ENCODE data around the gene CTRL. TPM values are rescaled to one million over a fixed set of nuclear protein-coding genes. Genes with fewer than 3 reads are reported as not detected.

The CTRL gene
- total and polyA plus RNA-seq, 4 donors, result 0.09 to 5.0 (median 0.30) TPM

DNA sequence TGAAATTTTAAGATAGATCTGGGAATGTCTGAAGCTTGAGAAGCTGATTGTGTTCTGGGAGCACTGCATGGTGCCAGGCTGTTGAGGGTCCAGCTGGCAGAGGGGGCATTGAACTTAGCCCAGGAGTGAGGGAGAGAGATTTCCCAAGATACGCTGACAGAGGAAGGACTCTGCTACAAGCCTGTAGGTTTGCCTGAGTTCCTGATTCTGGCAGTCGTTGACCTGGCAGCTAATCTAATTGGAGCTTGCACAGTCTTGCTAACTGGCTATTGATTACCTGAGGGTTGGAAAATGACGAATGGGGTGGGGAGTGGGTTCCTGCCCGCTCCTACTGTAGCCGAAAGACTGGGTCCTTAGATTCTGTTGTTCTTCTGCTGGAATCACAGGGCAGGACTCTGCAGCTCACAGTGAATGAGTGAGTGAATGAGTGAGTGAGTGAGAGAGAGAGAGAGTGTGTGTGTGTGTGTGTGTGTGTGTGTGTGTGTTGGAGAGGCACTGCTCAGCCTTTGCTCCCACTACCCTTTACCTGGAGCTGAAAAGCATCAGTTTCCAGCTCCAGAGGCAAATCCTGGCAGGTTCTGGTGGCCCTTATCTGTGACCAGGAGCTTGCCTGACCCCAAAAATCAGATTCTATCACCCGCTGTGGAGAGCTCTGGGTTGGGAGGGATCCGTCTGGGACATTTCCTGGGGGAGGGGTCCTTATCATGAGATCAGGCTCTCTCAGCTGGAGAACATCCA, 16.7 kb downstream of the CTRL start:
- H3K27me3 ChIP-seq (ENCODE audit: control insufficient read depth in 4 of 4, insufficient read depth in 4 of 4, low read length in 3 of 4), result no peaks in the 10 kb centered on the region
- H3K9me3 ChIP-seq (ENCODE audit: control insufficient read depth in 4 of 4, low read length in 3 of 4), result no peaks in the 10 kb centered on the region
- H3K4me3 ChIP-seq (ENCODE audit: low read depth in 1 of 3, low read length in 3 of 3), result no peak overlapping the region
- WGBS, result 43% methylated on average over 7 of the region's 7 CpGs
- no peak overlapping the region for H3K9ac ChIP-seq (ENCODE audit: low read depth in 1 of 2, low read length in 2 of 2)
- peak overlapping the region; percentile 21 to 67 for H3K27ac ChIP-seq (ENCODE audit: low read depth in 1 of 2, low read length in 2 of 2)
- peaks cover 0 to 15% (median 8%) of the 10 kb centered on the region in 4 donors for H3K36me3 ChIP-seq (ENCODE audit: control insufficient read depth in 4 of 4, insufficient read depth in 3 of 4, low read depth in 1 of 4, low read length in 3 of 4)
- TF ChIP-seq SP1 (IDR thresholded peaks at IDR 0.05) (peak; percentile 56), RXRA (IDR thresholded peaks at IDR 0.05) (peak; percentile 60 to 81), HNF4A (conservative IDR thresholded peaks at IDR 0.05) (peak; percentile 33 to 51)
- TF ChIP-seq, protein P1, sequence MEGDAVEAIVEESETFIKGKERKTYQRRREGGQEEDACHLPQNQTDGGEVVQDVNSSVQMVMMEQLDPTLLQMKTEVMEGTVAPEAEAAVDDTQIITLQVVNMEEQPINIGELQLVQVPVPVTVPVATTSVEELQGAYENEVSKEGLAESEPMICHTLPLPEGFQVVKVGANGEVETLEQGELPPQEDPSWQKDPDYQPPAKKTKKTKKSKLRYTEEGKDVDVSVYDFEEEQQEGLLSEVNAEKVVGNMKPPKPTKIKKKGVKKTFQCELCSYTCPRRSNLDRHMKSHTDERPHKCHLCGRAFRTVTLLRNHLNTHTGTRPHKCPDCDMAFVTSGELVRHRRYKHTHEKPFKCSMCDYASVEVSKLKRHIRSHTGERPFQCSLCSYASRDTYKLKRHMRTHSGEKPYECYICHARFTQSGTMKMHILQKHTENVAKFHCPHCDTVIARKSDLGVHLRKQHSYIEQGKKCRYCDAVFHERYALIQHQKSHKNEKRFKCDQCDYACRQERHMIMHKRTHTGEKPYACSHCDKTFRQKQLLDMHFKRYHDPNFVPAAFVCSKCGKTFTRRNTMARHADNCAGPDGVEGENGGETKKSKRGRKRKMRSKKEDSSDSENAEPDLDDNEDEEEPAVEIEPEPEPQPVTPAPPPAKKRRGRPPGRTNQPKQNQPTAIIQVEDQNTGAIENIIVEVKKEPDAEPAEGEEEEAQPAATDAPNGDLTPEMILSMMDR (IDR thresholded peaks at IDR 0.05; ENCODE audit: low read depth, low read length, missing input control), result no peak
- no peak for DNase-seq (ENCODE audit: low spot score)
- H3K4me1 ChIP-seq (ENCODE audit: control insufficient read depth in 4 of 4, insufficient read depth in 4 of 4, low read length in 3 of 4), result peaks cover 11 to 35% (median 26%) of the 10 kb centered on the region in 4 donors

DNA sequence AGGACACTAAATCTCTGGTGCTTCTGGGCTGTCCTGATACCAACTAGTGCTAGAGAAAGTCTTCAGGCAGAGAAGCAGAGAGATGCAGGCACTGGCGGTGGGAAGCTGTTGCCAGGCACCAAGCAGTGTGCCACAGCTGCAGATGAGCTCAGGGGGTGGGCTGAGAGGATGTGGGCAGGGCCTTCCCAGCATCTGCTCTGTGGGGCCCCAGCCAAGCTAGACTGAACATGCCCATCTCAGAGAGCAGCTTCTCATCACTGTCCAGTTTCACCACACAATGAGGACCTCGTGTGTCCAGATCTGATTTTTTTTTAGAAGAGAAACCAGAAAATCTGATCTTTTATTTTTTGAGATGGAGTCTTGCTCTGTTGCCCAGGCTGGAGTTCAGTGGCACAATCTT, 21.5 kb downstream of the CTRL start:
- Histone ChIP-seq H3K36me3 (ENCODE audit: control insufficient read depth in 4 of 4, insufficient read depth in 3 of 4, low read depth in 1 of 4, low read length in 3 of 4) (peaks cover 0 to 23% (median 16%) of the 10 kb centered on the region in 4 donors), H3K4me1 (ENCODE audit: control insufficient read depth in 4 of 4, insufficient read depth in 4 of 4, low read length in 3 of 4) (peaks cover 3 to 29% (median 24%) of the 10 kb centered on the region in 4 donors), H3K27ac (ENCODE audit: low read depth in 1 of 2, low read length in 2 of 2) (no peak overlapping the region), H3K9me3 (ENCODE audit: control insufficient read depth in 4 of 4, low read length in 3 of 4) (no peaks in the 10 kb centered on the region), H3K27me3 (ENCODE audit: control insufficient read depth in 4 of 4, insufficient read depth in 4 of 4, low read length in 3 of 4) (no peaks in the 10 kb centered on the region), H3K4me3 (ENCODE audit: low read depth in 1 of 3, low read length in 3 of 3) (no peak overlapping the region), H3K9ac (ENCODE audit: low read depth in 1 of 2, low read length in 2 of 2) (no peak overlapping the region)
- no peak for DNase-seq (ENCODE audit: low spot score)
- TF ChIP-seq RAD21 (IDR thresholded peaks at IDR 0.05), result no peak
- WGBS, result 81% methylated on average over 2 of the region's 2 CpGs

- WGBS, result 97% methylated on average over 36 of the region's 36 CpGs
- Histone ChIP-seq H3K9me3 (ENCODE audit: control insufficient read depth in 4 of 4, low read length in 3 of 4) (no peaks in the 10 kb centered on the region), H3K27ac (ENCODE audit: low read depth in 1 of 2, low read length in 2 of 2) (no peak overlapping the region), H3K4me3 (ENCODE audit: low read depth in 1 of 3, low read length in 3 of 3) (no peak overlapping the region), H3K27me3 (ENCODE audit: control insufficient read depth in 4 of 4, insufficient read depth in 4 of 4, low read length in 3 of 4) (no peaks in the 10 kb centered on the region), H3K4me1 (ENCODE audit: control insufficient read depth in 4 of 4, insufficient read depth in 4 of 4, low read length in 3 of 4) (peaks cover 0 to 25% (median 21%) of the 10 kb centered on the region in 4 donors), H3K36me3 (ENCODE audit: control insufficient read depth in 4 of 4, insufficient read depth in 3 of 4, low read depth in 1 of 4, low read length in 3 of 4) (peaks cover 0 to 23% (median 16%) of the 10 kb centered on the region in 4 donors), H3K9ac (ENCODE audit: low read depth in 1 of 2, low read length in 2 of 2) (no peak overlapping the region)
- TF ChIP-seq TAF1 (conservative IDR thresholded peaks at IDR 0.05), result no peak
- TF ChIP-seq, protein P1 (IDR thresholded peaks at IDR 0.05; ENCODE audit: low read depth, low read length, missing input control), result no peak
- TF ChIP-seq, protein P2, sequence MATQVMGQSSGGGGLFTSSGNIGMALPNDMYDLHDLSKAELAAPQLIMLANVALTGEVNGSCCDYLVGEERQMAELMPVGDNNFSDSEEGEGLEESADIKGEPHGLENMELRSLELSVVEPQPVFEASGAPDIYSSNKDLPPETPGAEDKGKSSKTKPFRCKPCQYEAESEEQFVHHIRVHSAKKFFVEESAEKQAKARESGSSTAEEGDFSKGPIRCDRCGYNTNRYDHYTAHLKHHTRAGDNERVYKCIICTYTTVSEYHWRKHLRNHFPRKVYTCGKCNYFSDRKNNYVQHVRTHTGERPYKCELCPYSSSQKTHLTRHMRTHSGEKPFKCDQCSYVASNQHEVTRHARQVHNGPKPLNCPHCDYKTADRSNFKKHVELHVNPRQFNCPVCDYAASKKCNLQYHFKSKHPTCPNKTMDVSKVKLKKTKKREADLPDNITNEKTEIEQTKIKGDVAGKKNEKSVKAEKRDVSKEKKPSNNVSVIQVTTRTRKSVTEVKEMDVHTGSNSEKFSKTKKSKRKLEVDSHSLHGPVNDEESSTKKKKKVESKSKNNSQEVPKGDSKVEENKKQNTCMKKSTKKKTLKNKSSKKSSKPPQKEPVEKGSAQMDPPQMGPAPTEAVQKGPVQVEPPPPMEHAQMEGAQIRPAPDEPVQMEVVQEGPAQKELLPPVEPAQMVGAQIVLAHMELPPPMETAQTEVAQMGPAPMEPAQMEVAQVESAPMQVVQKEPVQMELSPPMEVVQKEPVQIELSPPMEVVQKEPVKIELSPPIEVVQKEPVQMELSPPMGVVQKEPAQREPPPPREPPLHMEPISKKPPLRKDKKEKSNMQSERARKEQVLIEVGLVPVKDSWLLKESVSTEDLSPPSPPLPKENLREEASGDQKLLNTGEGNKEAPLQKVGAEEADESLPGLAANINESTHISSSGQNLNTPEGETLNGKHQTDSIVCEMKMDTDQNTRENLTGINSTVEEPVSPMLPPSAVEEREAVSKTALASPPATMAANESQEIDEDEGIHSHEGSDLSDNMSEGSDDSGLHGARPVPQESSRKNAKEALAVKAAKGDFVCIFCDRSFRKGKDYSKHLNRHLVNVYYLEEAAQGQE (IDR thresholded peaks at IDR 0.05), result no peak
- TF ChIP-seq GABPA (IDR thresholded peaks at IDR 0.05 in 1 of 2, conservative IDR thresholded peaks at IDR 0.05 in 1 of 2), result no peak
- TF ChIP-seq RAD21 (IDR thresholded peaks at IDR 0.05), result no peak
- TF ChIP-seq YY1 (IDR thresholded peaks at IDR 0.05), result no peak
- TF ChIP-seq JUND (IDR thresholded peaks at IDR 0.05), result no peak
- TF ChIP-seq RXRA (IDR thresholded peaks at IDR 0.05), result no peak
- no peak for TF ChIP-seq SP1 (IDR thresholded peaks at IDR 0.05)
- DNase-seq (ENCODE audit: low spot score), result no peak
These were observed 22.5 kb downstream of the CTRL start for GRCh38 chr16:67909056-67909742.
